NB4 (cell line): ENCODE measurements around the gene LCMT1.

Experiments used
- CTCF ChIP-seq: IDR thresholded peaks from one replicate; pipeline ENCODE4 v1.5.1; 2012; ENCODE audit warnings: low read depth, low read length
- POLR2A ChIP-seq: IDR thresholded peaks from 2 replicates; pipeline ENCODE4 v1.6.1; 2011; ENCODE audit warnings: mild to moderate bottlenecking; ENCODE audit not compliant: insufficient read length; ENCODE audit errors: extremely low read depth

- TF ChIP-seq POLR2A (no peak), CTCF (no peak)
Observed at GRCh38 chr16:25189305-25189704, 77.8 kb downstream of the LCMT1 start.
